ENCODE measurements around the gene DDX42. TPM values are rescaled to one million over a fixed set of nuclear protein-coding genes. Genes with fewer than 3 reads are reported as not detected.

DDX42 gene
- total and polyA plus RNA-seq, 2 experiments from 2014 or later = 57.8 to 101 TPM

GRCh38 chr17:63785556-63785955, 11.6 kb downstream of the DDX42 start:
- Histone ChIP-seq H3K4me1 (ENCODE audit: insufficient read depth) (no peaks in the 10 kb centered on the region), H3F3A (replicated peaks; ENCODE audit: low read depth) (0 out of 2 replicates have a peak, but pooled peaks cover 6% of the 10 kb centered on the region), H3K4me2 (no peak overlapping the region), H3K79me2 (replicated peaks; ENCODE audit: insufficient read depth) (peaks cover 100% of the 10 kb centered on the region), H3K9me2 (ENCODE audit: insufficient read depth) (no peaks in the 10 kb centered on the region), H4K20me1 (replicated peaks; ENCODE audit: insufficient read depth) (peaks cover 69% of the 10 kb centered on the region), H3K4me3 (no peak overlapping the region), H2AFZ (no peak overlapping the region), H3K27ac (ENCODE audit: low read depth) (no peak overlapping the region), H3K27me3 (ENCODE audit: insufficient read depth) (no peaks in the 10 kb centered on the region), H3K36me3 (ENCODE audit: insufficient read depth) (peaks cover 37% of the 10 kb centered on the region)
- no peaks in the 10 kb centered on the region for H3K27me3 Mint-ChIP-seq (ENCODE audit: insufficient read depth, low read depth, poor library complexity)
- H3K4me3 Mint-ChIP-seq = no peak overlapping the region
- ATAC-seq (no peak), DNase-seq (ENCODE audit: low spot score) (no peak)
- H3K4me1 Mint-ChIP-seq = peaks cover 3% of the 10 kb centered on the region; the same call in 1 of the 3 replicates
- H3K36me3 Mint-ChIP-seq (ENCODE audit: low read depth) = peaks cover 50% of the 10 kb centered on the region
- TF ChIP-seq CREB1 (CRISPR knock-in tag; IDR thresholded peaks at IDR 0.05; ENCODE audit: low read depth) = no peak
- TF ChIP-seq EZH2 (IDR thresholded peaks at IDR 0.05; ENCODE audit: low read depth, unreplicated experiment) = no peak
- TF ChIP-seq CTCF (conservative IDR thresholded peaks at IDR 0.05; ENCODE audit: low read depth in 2 of 2) = no peak
- no peak for TF ChIP-seq EZH2phosphoT487 (IDR thresholded peaks at IDR 0.05; ENCODE audit: unreplicated experiment)
- no peak for TF ChIP-seq JUNB (IDR thresholded peaks at IDR 0.05; ENCODE audit: unreplicated experiment)
- TF ChIP-seq REST (IDR thresholded peaks at IDR 0.05; ENCODE audit: unreplicated experiment) = no peak
- TF ChIP-seq NANOG (IDR thresholded peaks at IDR 0.05; ENCODE audit: borderline replicate concordance) = no peak
- no peak for TF ChIP-seq STAT1 (IDR thresholded peaks at IDR 0.05; ENCODE audit: unreplicated experiment)
- no peak for TF ChIP-seq POLR2AphosphoS5 (IDR thresholded peaks at IDR 0.05; ENCODE audit: low read depth)
- TF ChIP-seq ETS1 (IDR thresholded peaks at IDR 0.05) = no peak
- no peak for TF ChIP-seq ZNF331 (CRISPR knock-in tag; IDR thresholded peaks at IDR 0.05; ENCODE audit: low read depth)
- H3K27ac Mint-ChIP-seq = no peak overlapping the region
- H3K9me3 Mint-ChIP-seq = no peaks in the 10 kb centered on the region; the same call in 2 of the 3 replicates
